ENCODE data around the gene PDZRN3. TPM values are rescaled to one million over a fixed set of nuclear protein-coding genes. Genes with fewer than 3 reads are reported as not detected.

The PDZRN3 gene
- total RNA-seq, 1 experiment from 2014 or later: 5.9 TPM

GRCh38 chr3:73405853-73406252 lies 218.9 kb downstream of the PDZRN3 start:
- no peak overlapping the region for H3K4me2 ChIP-seq (ENCODE audit: insufficient read depth, insufficient read length, low read length)
- H3K9ac ChIP-seq (ENCODE audit: extremely low read depth, insufficient read length, low read length): no peak overlapping the region
- no CpG with 5 or more reads among the region's 4 CpGs for WGBS (ENCODE audit: extremely low coverage, insufficient read length, low lambda C conversion rate)
- H2AK5ac ChIP-seq (ENCODE audit: insufficient read length, low read length): no peak overlapping the region
- H3K4me1 Mint-ChIP-seq: peaks cover 11 to 13% of the 10 kb centered on the region in 2 experiments
- H3K27me3 Mint-ChIP-seq (ENCODE audit: low read depth): no peaks in the 10 kb centered on the region
- no peaks in the 10 kb centered on the region for H3K9me3 Mint-ChIP-seq
- H3K27me3 ChIP-seq (ENCODE audit: insufficient read depth, low read length): no peaks in the 10 kb centered on the region
- H3T11ph ChIP-seq (ENCODE audit: low read length): no peak overlapping the region
- no peak overlapping the region for H2BK12ac ChIP-seq (ENCODE audit: insufficient read length, low read depth, low read length)
- no peak overlapping the region for H4K5ac ChIP-seq (ENCODE audit: insufficient read length, low read depth, low read length)
- H2BK5ac ChIP-seq (ENCODE audit: insufficient read length, low read length): no peak overlapping the region
- no peaks in the 10 kb centered on the region for H4K20me1 ChIP-seq (ENCODE audit: control insufficient read depth, insufficient read depth, insufficient read length)
- H3K4me3 Mint-ChIP-seq: no peak overlapping the region
- no peak overlapping the region for H3K23ac ChIP-seq (ENCODE audit: insufficient read length, low read depth, low read length)
- H2AFZ ChIP-seq (ENCODE audit: low read length): no peak overlapping the region
- H3K23me2 ChIP-seq (ENCODE audit: insufficient read length, low read depth, low read length, poor library complexity, severe bottlenecking): no peaks in the 10 kb centered on the region
- H4K8ac ChIP-seq (replicated peaks; ENCODE audit: insufficient read length, low read depth, low read length): no peak overlapping the region
- H3K27ac ChIP-seq (ENCODE audit: insufficient read length, low read depth, low read length): no peak overlapping the region
- H3K4ac ChIP-seq (ENCODE audit: low read depth, low read length): no peak overlapping the region
- no peaks in the 10 kb centered on the region for H3K9me3 ChIP-seq (ENCODE audit: control insufficient read depth, low read depth, low read length)
- no peak overlapping the region for H3K18ac ChIP-seq (ENCODE audit: insufficient read length, low read depth, low read length)
- no peak overlapping the region for H3K27ac Mint-ChIP-seq
- H3K56ac ChIP-seq (ENCODE audit: insufficient read length, low read depth, low read length): no peak overlapping the region
- no peak overlapping the region for H2BK15ac ChIP-seq (ENCODE audit: low read depth, low read length)
- no peaks in the 10 kb centered on the region for H3K79me1 ChIP-seq (ENCODE audit: insufficient read depth, low read depth, low read length, poor library complexity, severe bottlenecking)
- H2BK120ac ChIP-seq (ENCODE audit: low read depth, low read length, poor library complexity, severe bottlenecking): no peak overlapping the region
- H3K36me3 Mint-ChIP-seq (ENCODE audit: insufficient read depth in 1 of 3, low read depth in 3 of 3): peaks cover 0 to 18% (median 7%) of the 10 kb centered on the region in 3 experiments; a peak in 5 of 7 replicates
- no peak for DNase-seq
- no peaks in the 10 kb centered on the region for H3K79me2 ChIP-seq (ENCODE audit: insufficient read depth, low read length)
- H3K4me1 ChIP-seq (ENCODE audit: insufficient read depth, low read length): no peaks in the 10 kb centered on the region
- H4K91ac ChIP-seq (ENCODE audit: insufficient read length, low read depth, low read length): no peak overlapping the region
- no peak overlapping the region for H2BK20ac ChIP-seq (ENCODE audit: low read depth, low read length, poor library complexity, severe bottlenecking)
- no peak overlapping the region for H3K14ac ChIP-seq (ENCODE audit: insufficient read depth, low read length)
- TF ChIP-seq, protein P1, sequence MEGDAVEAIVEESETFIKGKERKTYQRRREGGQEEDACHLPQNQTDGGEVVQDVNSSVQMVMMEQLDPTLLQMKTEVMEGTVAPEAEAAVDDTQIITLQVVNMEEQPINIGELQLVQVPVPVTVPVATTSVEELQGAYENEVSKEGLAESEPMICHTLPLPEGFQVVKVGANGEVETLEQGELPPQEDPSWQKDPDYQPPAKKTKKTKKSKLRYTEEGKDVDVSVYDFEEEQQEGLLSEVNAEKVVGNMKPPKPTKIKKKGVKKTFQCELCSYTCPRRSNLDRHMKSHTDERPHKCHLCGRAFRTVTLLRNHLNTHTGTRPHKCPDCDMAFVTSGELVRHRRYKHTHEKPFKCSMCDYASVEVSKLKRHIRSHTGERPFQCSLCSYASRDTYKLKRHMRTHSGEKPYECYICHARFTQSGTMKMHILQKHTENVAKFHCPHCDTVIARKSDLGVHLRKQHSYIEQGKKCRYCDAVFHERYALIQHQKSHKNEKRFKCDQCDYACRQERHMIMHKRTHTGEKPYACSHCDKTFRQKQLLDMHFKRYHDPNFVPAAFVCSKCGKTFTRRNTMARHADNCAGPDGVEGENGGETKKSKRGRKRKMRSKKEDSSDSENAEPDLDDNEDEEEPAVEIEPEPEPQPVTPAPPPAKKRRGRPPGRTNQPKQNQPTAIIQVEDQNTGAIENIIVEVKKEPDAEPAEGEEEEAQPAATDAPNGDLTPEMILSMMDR (conservative IDR thresholded peaks at IDR 0.05): no peak

Measured in H9 (cell line).